GM19035 (cell line): ENCODE measurements around the gene MUC6.

Experiments
- ATAC-seq: cut with Tn5 transposase; IDR thresholded peaks from one replicate; pipeline ENCODE4 v1.9.1; 2021; ENCODE audit not compliant: unreplicated experiment

The MUC6 gene

GRCh38 chr11:1051356-1052132, 15.0 kb upstream of the MUC6 start:
- ATAC-seq, result no peak

GRCh38 chr11:1050581-1051355, 14.2 kb upstream of the MUC6 start:
- peak; percentile 56 for ATAC-seq

- ATAC-seq, result no peak
These were observed 13.5 kb upstream of the MUC6 start for GRCh38 chr11:1049911-1050580.

GRCh38 chr11:1049431-1049891, 12.9 kb upstream of the MUC6 start:
- ATAC-seq, result no peak

- ATAC-seq, result no peak
These were observed 12.5 kb upstream of the MUC6 start for GRCh38 chr11:1049071-1049405.

GRCh38 chr11:1048375-1049070, 12.0 kb upstream of the MUC6 start:
- no peak for ATAC-seq

- ATAC-seq, result no peak
These were observed 11.2 kb upstream of the MUC6 start for GRCh38 chr11:1047595-1048156.

GRCh38 chr11:1044160-1044559, 7.6 kb upstream of the MUC6 start:
- ATAC-seq, result no peak

GRCh38 chr11:1043563-1044096, 7.1 kb upstream of the MUC6 start:
- ATAC-seq, result no peak

- ATAC-seq, result no peak
These were observed 6.4 kb upstream of the MUC6 start for GRCh38 chr11:1042626-1043562.

- no peak for ATAC-seq
These were observed 5.6 kb upstream of the MUC6 start for GRCh38 chr11:1041936-1042608.

- no peak for ATAC-seq
These were observed 5.0 kb upstream of the MUC6 start for GRCh38 chr11:1041471-1041870.

- ATAC-seq, result no peak
These were observed 4.6 kb upstream of the MUC6 start for GRCh38 chr11:1041149-1041467.

GRCh38 chr11:1040428-1041148, 4.1 kb upstream of the MUC6 start:
- no peak for ATAC-seq

GRCh38 chr11:1039481-1040427, 3.2 kb upstream of the MUC6 start:
- ATAC-seq, result no peak

GRCh38 chr11:1038921-1039320, 2.4 kb upstream of the MUC6 start:
- ATAC-seq, result no peak

GRCh38 chr11:1038361-1038760, 1.8 kb upstream of the MUC6 start:
- no peak for ATAC-seq
